ENCODE measurements around the gene MDP1.

DNA sequence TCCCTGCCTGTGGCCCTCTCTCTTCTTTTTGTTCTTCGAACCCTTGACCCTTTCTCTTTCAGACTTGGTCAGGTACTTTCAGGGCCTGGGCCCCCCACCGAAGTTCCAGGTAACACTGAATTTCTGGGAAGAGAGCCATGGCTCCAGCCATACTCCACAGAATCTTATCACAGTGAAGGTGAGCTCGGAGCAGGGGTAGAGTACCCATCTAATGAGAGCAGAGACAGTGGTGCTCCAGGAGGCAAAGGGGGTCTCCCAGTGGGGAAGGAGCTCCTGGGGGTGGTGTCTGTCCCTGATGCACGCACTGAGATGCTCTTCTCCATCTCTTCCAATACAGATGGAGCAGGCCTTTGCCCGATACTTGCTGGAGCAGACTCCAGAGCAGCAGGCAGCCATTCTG, 50.1 kb downstream of the MDP1 start:
- TF ChIP-seq, protein P1, sequence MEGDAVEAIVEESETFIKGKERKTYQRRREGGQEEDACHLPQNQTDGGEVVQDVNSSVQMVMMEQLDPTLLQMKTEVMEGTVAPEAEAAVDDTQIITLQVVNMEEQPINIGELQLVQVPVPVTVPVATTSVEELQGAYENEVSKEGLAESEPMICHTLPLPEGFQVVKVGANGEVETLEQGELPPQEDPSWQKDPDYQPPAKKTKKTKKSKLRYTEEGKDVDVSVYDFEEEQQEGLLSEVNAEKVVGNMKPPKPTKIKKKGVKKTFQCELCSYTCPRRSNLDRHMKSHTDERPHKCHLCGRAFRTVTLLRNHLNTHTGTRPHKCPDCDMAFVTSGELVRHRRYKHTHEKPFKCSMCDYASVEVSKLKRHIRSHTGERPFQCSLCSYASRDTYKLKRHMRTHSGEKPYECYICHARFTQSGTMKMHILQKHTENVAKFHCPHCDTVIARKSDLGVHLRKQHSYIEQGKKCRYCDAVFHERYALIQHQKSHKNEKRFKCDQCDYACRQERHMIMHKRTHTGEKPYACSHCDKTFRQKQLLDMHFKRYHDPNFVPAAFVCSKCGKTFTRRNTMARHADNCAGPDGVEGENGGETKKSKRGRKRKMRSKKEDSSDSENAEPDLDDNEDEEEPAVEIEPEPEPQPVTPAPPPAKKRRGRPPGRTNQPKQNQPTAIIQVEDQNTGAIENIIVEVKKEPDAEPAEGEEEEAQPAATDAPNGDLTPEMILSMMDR (conservative IDR thresholded peaks at IDR 0.05 in 1 of 2, IDR thresholded peaks at IDR 0.05 in 1 of 2; ENCODE audit: low read depth in 1 of 2, low read length in 2 of 2): no peak
- no peak for TF ChIP-seq EZH2 (IDR thresholded peaks at IDR 0.05; ENCODE audit: low read length, missing control alignments)

Data from fibroblast of lung (primary cell).